Suprapubic skin (tissue), 3 donors: ENCODE data around the gene GAPT.

Experiments used
- POLR2A ChIP-seq, 2 donors: fragments of 450-650 bp; IDR thresholded peaks; one replicate each; pipeline ENCODE4 v1.6.1; 2017; ENCODE audit warnings: antibody characterized with exemption in 2 of 2, mild to moderate bottlenecking in 2 of 2, moderate library complexity in 2 of 2
- TF ChIP-seq, protein P1 (sequence below), 2 donors: fragments of 200-600 bp in 1 of 2; fragments of 450-650 bp in 1 of 2; sonication (generic) in 1 of 2; IDR thresholded peaks; one replicate each; pipeline ENCODE4 v1.5.1; 2016 to 2019; ENCODE audit warnings: antibody characterized with exemption in 2 of 2, mild to moderate bottlenecking in 1 of 2, moderate library complexity in 1 of 2

DNA sequence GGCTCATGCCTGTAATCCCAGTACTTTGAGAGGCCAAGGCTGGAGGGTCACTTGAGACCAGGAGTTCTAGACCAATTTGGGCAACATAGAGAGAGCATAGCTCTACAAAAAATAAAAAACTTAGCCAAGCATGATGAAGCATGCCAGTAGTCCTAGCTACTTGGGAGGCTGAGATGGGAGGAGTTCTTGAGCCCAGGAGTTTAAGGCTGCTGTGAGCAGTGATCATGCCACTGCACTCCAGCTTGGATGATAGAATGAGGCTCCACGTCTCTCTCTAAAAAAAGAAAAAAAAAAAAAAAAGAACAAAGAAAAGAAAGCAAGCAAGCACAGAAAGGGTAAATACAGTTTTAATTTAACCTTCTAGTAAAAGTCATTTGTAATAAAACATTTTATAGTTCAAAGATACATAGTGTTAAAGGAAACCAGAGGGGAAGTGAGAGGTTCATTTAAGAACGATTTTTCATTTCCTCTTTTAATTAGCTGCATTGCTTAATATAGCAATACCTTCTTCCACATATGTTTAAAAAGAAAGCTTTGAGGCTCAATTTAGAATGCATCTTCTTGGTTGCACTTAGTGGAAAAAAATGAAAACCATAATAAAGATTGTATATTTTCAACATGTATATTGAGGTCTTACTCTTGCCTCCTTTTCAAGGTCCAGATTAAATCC lies 14.9 kb downstream of the GAPT start:
- TF ChIP-seq, protein P1, sequence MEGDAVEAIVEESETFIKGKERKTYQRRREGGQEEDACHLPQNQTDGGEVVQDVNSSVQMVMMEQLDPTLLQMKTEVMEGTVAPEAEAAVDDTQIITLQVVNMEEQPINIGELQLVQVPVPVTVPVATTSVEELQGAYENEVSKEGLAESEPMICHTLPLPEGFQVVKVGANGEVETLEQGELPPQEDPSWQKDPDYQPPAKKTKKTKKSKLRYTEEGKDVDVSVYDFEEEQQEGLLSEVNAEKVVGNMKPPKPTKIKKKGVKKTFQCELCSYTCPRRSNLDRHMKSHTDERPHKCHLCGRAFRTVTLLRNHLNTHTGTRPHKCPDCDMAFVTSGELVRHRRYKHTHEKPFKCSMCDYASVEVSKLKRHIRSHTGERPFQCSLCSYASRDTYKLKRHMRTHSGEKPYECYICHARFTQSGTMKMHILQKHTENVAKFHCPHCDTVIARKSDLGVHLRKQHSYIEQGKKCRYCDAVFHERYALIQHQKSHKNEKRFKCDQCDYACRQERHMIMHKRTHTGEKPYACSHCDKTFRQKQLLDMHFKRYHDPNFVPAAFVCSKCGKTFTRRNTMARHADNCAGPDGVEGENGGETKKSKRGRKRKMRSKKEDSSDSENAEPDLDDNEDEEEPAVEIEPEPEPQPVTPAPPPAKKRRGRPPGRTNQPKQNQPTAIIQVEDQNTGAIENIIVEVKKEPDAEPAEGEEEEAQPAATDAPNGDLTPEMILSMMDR (IDR thresholded peaks at IDR 0.05): no peak
- no peak for TF ChIP-seq POLR2A (IDR thresholded peaks at IDR 0.05)
